ENCODE measurements around the gene ZBTB7B. TPM values are rescaled to one million over a fixed set of nuclear protein-coding genes. Genes with fewer than 3 reads are reported as not detected.

The ZBTB7B gene
- total RNA-seq, 1 donor: 22.6 TPM

- DNase-seq (ENCODE audit: low read depth in 2 of 3, low spot score in 2 of 3): peak in 2 of 3 donors; percentile 11 to 35
These were observed 50.1 kb downstream of the ZBTB7B start for GRCh38 chr1:155052439-155053395.

GRCh38 chr1:155053531-155054105 lies 51.0 kb downstream of the ZBTB7B start:
- no peak for DNase-seq (ENCODE audit: low read depth in 2 of 3, low spot score in 2 of 3)

- no peak for DNase-seq (ENCODE audit: low read depth in 2 of 3, low spot score in 2 of 3)
These were observed 54.5 kb downstream of the ZBTB7B start for GRCh38 chr1:155057104-155057503.

- no peak for DNase-seq (ENCODE audit: low read depth in 2 of 3, low spot score in 2 of 3)
These were observed 55.2 kb downstream of the ZBTB7B start for GRCh38 chr1:155057788-155058211.

- DNase-seq (ENCODE audit: low read depth in 2 of 3, low spot score in 2 of 3): no peak
These were observed 58.1 kb downstream of the ZBTB7B start for GRCh38 chr1:155060736-155061135.

GRCh38 chr1:155061381-155062150 lies 59.0 kb downstream of the ZBTB7B start:
- peak; percentile 90 to 93 (median 91) for DNase-seq (ENCODE audit: low read depth in 2 of 3, low spot score in 2 of 3)

GRCh38 chr1:155062151-155062686 lies 59.6 kb downstream of the ZBTB7B start:
- DNase-seq (ENCODE audit: low read depth in 2 of 3, low spot score in 2 of 3): no peak

- DNase-seq (ENCODE audit: low read depth in 2 of 3, low spot score in 2 of 3): peak in 1 of 3 donors; percentile 74
These were observed 60.3 kb downstream of the ZBTB7B start for GRCh38 chr1:155062702-155063411.

- DNase-seq (ENCODE audit: low read depth in 2 of 3, low spot score in 2 of 3): peak in 2 of 3 donors; percentile 87 to 94
These were observed 61.0 kb downstream of the ZBTB7B start, which contains the start of gene EFNA4 for GRCh38 chr1:155063550-155064110. TSS of gene EFNA4 (plus strand) at chr1:155063740. CDS start at chr1:155063824, 84 bp downstream.

GRCh38 chr1:155064111-155064831 lies 61.7 kb downstream of the ZBTB7B start:
- DNase-seq (ENCODE audit: low read depth in 2 of 3, low spot score in 2 of 3): peak in 1 of 3 donors; percentile 53

- no peak for DNase-seq (ENCODE audit: low read depth in 2 of 3, low spot score in 2 of 3)
These were observed 62.3 kb downstream of the ZBTB7B start for GRCh38 chr1:155064832-155065429.

- no peak for DNase-seq (ENCODE audit: low read depth in 2 of 3, low spot score in 2 of 3)
These were observed 64.2 kb downstream of the ZBTB7B start for GRCh38 chr1:155066777-155067176.

Small RNAs within 50 kb of the gene (small RNA-seq; reads per million reads assigned to genes)
- not detected for gene MIR4258

Other genes with a start within 250 kb of the ZBTB7B start
- gene KCNN3, start 132.5 kb upstream of the ZBTB7B start, total RNA-seq: under 0.01 TPM
- 17.2 TPM for gene PMVK, start 66.1 kb upstream of the ZBTB7B start, total RNA-seq
- gene PBXIP1, start 46.7 kb upstream of the ZBTB7B start, total RNA-seq: 520 TPM
- 25.6 TPM for gene PYGO2, start 41.0 kb upstream of the ZBTB7B start, total RNA-seq
- 59.5 TPM for gene SHC1, start 32.1 kb upstream of the ZBTB7B start, total RNA-seq
- 22.9 TPM for gene CKS1B, start 28.1 kb upstream of the ZBTB7B start, total RNA-seq
- gene FLAD1, start 19.5 kb upstream of the ZBTB7B start, total RNA-seq: 35.0 TPM
- 0.54 TPM for gene LENEP, start 9.2 kb upstream of the ZBTB7B start, total RNA-seq
- under 0.01 TPM for gene DCST2, start 31.0 kb downstream of the ZBTB7B start, total RNA-seq
- under 0.01 TPM for gene DCST1, start 31.0 kb downstream of the ZBTB7B start, total RNA-seq
- gene ADAM15, start 48.5 kb downstream of the ZBTB7B start, total RNA-seq: 60.1 TPM
- gene EFNA4, start 60.9 kb downstream of the ZBTB7B start, total RNA-seq: 5.9 TPM
- 4.8 TPM for gene EFNA3, start 76.0 kb downstream of the ZBTB7B start, total RNA-seq
- gene EFNA1, start 125.1 kb downstream of the ZBTB7B start, total RNA-seq: 21.3 TPM
- gene SLC50A1, start 133.1 kb downstream of the ZBTB7B start, total RNA-seq: 68.1 TPM
- 63.0 TPM for gene DPM3, start 137.7 kb downstream of the ZBTB7B start, total RNA-seq
- gene KRTCAP2, start 170.5 kb downstream of the ZBTB7B start, total RNA-seq: 194 TPM
- 32.6 TPM for gene TRIM46, start 171.0 kb downstream of the ZBTB7B start, total RNA-seq
- 72.4 TPM for gene THBS3, start 205.1 kb downstream of the ZBTB7B start, total RNA-seq
- 70.3 TPM for gene MTX1, start 205.9 kb downstream of the ZBTB7B start, total RNA-seq

Measured in hematopoietic multipotent progenitor cell (in vitro differentiated cells).